HCT116 (cell line): Measurements from ENCODE around the gene MBP.

Experiments
- EZH2 ChIP-seq: fragments of 200-600 bp; sonication (generic); IDR thresholded peaks from 2 replicates; pipeline ENCODE4 v1.6.1; 2017; ENCODE audit warnings: antibody characterized with exemption, mixed run types
- EZH2phosphoT487 ChIP-seq: fragments of 200-600 bp; IDR thresholded peaks from 2 replicates; pipeline ENCODE4 v1.6.1; 2018; ENCODE audit warnings: antibody characterized with exemption, borderline replicate concordance
- JUND ChIP-seq: IDR thresholded peaks from 2 replicates; pipeline ENCODE4 v1.6.1; 2012
- POLR2A ChIP-seq: IDR thresholded peaks from 2 replicates; pipeline ENCODE4 v1.7.0; 2011; ENCODE audit warnings: borderline replicate concordance; ENCODE audit not compliant: insufficient read depth, insufficient read length; ENCODE audit errors: extremely low read depth
- POLR2AphosphoS5 ChIP-seq: IDR thresholded peaks from 2 replicates; pipeline ENCODE4 v1.6.1; 2011; ENCODE audit warnings: mild to moderate bottlenecking, low read depth, low read length, moderate library complexity
- RAD21 ChIP-seq: IDR thresholded peaks from 2 replicates; pipeline ENCODE4 v1.6.1; 2012; ENCODE audit warnings: low read depth, mild to moderate bottlenecking
- YY1 ChIP-seq: IDR thresholded peaks from 2 replicates; pipeline ENCODE4 v1.6.1; 2011; ENCODE audit warnings: low read length, low read depth, moderate library complexity, mild to moderate bottlenecking; ENCODE audit not compliant: insufficient replicate concordance; ENCODE audit errors: extremely low read depth
- ZFX ChIP-seq: fragments of 450-650 bp; IDR thresholded peaks from 2 replicates; pipeline ENCODE4 v1.6.1; 2017
- TF ChIP-seq, protein P1 (sequence below): IDR thresholded peaks from 2 replicates; pipeline ENCODE4 v1.6.1; 2012; ENCODE audit warnings: low read depth
- TF ChIP-seq, protein P2 (sequence below), 3 experiments: fragments of 200-600 bp in 1 of 3; sonication (generic) in 1 of 3; IDR thresholded peaks in 2 of 3; conservative IDR thresholded peaks in 1 of 3; 2 replicates each; pipeline ENCODE4 v1.5.1; 2012 to 2017; ENCODE audit warnings: low read depth in 2 of 3, low read length in 2 of 3, antibody characterized with exemption in 1 of 3, borderline replicate concordance in 1 of 3, control low read depth in 1 of 3, mild to moderate bottlenecking in 1 of 3, mixed read lengths in 1 of 3, mixed run types in 1 of 3, moderate library complexity in 1 of 3; ENCODE audit not compliant: insufficient read depth in 1 of 3
- TF ChIP-seq, protein P3 (sequence below): IDR thresholded peaks from 2 replicates; pipeline ENCODE4 v1.6.1; 2012

DNA sequence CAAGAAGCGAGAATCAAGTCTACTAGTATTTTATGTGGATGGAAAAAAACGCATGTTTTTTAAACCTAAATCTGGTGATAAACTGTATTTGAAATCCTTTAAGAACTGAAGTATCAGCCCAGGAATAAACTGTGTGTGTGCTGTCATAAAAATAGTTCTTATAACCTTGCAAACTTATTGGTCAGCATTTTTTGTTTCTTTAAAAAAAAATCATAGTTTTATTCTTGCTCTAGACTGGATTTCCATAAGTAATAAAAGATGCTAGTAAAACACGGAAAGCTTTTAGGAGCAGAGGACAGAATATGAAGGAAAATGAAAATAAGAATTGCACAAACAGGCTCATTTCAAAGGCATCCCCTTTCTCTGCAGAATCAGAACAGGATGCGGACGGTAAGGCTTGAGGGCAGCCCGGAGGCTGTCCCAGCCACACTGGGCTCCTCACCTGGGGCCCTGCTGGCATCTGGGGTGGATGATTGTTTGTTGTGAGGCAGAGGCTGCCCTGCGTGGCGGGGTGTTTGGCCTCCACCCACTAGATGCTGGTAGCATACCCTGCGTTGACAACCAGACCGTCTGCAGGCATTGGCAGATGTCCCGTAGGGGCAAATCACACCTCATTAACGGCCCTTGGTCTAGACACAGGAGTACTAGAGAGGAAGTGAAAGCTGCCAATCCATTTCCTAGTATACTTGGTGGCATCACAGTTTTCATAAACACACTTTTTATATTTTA is 52.5 kb downstream of the MBP start:
- TF ChIP-seq, protein P1, sequence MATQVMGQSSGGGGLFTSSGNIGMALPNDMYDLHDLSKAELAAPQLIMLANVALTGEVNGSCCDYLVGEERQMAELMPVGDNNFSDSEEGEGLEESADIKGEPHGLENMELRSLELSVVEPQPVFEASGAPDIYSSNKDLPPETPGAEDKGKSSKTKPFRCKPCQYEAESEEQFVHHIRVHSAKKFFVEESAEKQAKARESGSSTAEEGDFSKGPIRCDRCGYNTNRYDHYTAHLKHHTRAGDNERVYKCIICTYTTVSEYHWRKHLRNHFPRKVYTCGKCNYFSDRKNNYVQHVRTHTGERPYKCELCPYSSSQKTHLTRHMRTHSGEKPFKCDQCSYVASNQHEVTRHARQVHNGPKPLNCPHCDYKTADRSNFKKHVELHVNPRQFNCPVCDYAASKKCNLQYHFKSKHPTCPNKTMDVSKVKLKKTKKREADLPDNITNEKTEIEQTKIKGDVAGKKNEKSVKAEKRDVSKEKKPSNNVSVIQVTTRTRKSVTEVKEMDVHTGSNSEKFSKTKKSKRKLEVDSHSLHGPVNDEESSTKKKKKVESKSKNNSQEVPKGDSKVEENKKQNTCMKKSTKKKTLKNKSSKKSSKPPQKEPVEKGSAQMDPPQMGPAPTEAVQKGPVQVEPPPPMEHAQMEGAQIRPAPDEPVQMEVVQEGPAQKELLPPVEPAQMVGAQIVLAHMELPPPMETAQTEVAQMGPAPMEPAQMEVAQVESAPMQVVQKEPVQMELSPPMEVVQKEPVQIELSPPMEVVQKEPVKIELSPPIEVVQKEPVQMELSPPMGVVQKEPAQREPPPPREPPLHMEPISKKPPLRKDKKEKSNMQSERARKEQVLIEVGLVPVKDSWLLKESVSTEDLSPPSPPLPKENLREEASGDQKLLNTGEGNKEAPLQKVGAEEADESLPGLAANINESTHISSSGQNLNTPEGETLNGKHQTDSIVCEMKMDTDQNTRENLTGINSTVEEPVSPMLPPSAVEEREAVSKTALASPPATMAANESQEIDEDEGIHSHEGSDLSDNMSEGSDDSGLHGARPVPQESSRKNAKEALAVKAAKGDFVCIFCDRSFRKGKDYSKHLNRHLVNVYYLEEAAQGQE, result no peak
- TF ChIP-seq POLR2AphosphoS5 (no peak), EZH2phosphoT487 (no peak), EZH2 (no peak), RAD21 (no peak), JUND (no peak), POLR2A (no peak), ZFX (no peak), YY1 (no peak)
- TF ChIP-seq, protein P2, sequence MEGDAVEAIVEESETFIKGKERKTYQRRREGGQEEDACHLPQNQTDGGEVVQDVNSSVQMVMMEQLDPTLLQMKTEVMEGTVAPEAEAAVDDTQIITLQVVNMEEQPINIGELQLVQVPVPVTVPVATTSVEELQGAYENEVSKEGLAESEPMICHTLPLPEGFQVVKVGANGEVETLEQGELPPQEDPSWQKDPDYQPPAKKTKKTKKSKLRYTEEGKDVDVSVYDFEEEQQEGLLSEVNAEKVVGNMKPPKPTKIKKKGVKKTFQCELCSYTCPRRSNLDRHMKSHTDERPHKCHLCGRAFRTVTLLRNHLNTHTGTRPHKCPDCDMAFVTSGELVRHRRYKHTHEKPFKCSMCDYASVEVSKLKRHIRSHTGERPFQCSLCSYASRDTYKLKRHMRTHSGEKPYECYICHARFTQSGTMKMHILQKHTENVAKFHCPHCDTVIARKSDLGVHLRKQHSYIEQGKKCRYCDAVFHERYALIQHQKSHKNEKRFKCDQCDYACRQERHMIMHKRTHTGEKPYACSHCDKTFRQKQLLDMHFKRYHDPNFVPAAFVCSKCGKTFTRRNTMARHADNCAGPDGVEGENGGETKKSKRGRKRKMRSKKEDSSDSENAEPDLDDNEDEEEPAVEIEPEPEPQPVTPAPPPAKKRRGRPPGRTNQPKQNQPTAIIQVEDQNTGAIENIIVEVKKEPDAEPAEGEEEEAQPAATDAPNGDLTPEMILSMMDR (IDR thresholded peaks at IDR 0.05 in 2 of 3, conservative IDR thresholded peaks at IDR 0.05 in 1 of 3; ENCODE audit: borderline replicate concordance in 1 of 3, insufficient read depth in 1 of 3, low read depth in 2 of 3, low read length in 2 of 3), result no peak
- TF ChIP-seq, protein P3, sequence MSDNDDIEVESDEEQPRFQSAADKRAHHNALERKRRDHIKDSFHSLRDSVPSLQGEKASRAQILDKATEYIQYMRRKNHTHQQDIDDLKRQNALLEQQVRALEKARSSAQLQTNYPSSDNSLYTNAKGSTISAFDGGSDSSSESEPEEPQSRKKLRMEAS, result no peak
